Activated CD4-positive, CD25-positive, alpha-beta regulatory T cell (primary cell): ENCODE measurements around the gene EFHC1.

Source experiments
- DNase-seq, 4 experiments: peaks; one replicate each; lab custom pipeline; 2025; lab: John Stamatoyannopoulos, UW

Gene EFHC1

DNA sequence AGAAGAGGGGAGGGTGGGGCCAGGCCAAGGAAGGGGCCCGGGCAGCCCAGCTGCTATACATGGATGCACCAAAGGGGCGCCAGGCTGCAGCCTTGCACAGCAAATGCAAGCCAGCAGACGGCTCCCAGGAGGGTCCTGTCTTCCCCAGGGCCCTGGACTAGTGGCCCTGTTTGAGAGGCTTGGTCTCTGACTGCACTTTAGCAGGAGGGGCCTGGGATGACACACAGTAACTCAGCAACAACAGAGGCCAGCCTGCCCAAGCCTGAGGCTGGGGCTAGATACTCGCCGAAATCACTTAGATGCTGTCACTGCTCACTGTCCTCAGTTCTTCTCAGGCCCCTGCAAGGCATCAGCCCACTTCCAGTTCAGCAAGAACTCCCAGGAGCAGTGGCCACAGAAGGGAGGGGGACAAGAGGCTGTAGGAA lies 83.2 kb downstream of the EFHC1 start:
- no peak for DNase-seq

DNA sequence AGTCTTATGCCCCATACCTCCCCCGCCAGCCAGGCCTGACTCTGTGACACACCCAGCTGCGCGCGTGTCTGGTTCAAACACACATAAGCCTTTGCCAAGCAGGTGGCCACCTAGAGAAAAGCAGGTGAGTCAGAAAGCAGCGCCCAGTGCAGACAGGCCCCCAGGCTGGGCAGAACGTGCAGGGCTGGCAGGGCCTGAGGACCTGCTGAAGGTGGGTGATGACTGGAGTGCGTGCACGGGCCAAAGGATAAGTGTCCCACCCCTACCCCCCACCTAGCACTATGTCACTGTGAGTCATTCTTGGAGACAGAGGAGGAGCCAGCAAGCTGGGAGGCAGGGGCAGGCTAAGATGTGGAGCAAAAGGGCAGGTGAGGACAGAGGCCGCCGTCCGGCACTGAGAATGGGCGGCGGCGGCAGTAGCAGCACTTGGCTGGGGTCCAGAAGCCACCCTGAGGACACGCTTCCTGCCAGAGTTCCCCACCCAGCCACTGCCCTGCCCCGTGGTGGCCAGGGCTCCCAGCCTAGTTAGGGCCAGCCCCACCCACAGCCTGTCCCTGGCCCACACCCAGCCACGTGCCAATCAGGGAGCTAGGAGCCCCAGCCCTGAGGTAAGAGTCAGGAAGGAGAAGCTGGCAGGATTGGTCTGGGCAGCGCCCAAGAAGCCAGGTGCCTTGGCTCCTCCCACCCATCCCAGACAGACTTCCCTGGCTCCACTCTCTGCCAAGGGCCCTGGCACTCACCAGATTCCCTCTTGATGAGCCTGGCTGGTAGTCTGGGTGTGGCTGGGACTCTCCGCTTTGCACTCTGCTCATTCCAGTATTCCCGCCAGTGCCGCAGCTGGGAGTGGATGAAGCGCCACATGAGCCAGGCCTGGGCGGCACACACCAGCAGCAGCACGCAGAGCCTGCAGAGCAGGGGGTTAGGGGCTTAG lies 84.0 kb downstream of the EFHC1 start:
- no peak for DNase-seq

DNA sequence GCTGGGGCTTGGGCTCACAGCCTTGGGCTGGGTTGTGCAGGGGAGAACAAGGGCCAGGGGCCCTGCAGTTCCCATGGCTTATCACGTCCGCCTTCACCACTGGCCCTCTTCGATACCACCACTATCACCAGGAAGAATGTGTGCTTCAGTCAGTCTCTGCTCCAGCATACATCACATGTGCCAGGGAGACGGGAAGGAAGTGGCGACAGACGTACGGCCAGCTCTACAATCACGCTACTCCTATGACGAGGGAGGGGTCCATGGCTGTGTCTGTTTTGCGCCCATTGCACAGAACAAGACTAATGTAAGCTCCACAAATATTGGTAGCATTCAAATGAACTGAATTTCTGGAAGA lies 84.6 kb downstream of the EFHC1 start:
- no peak for DNase-seq

DNA sequence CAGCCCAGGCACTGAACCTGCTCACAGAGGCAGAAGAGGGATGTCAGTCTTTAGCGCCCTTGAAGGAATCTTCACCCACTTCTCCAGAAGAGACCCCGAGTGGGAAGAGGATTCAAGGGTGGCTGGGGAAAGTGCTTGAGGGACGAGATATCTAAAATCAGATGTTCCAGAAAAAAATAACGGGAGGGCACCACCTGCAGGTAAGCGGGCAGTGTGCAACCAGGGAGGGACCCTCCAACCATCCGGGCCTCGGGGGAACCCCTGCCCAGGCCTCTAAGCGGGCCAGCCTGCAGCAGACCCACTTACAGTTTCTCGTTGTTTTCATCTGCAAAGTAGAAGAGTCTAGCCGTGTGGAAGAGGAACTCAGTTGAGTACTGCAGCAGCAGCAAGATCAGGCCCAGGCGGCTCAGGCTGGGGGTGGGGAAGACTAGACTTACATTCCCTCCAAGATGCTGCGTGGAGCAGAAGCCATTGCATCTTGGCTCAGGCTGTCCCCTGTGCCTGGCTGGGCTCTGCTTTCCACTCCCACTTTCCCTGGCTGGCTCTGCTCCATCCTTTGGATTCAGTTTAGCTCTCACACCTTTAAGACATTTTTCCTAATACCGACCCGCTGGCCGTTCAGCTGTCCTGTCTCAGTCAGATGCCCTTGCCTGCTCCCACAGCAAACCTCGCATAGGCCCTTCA lies 85.7 kb downstream of the EFHC1 start:
- DNase-seq = no peak

DNA sequence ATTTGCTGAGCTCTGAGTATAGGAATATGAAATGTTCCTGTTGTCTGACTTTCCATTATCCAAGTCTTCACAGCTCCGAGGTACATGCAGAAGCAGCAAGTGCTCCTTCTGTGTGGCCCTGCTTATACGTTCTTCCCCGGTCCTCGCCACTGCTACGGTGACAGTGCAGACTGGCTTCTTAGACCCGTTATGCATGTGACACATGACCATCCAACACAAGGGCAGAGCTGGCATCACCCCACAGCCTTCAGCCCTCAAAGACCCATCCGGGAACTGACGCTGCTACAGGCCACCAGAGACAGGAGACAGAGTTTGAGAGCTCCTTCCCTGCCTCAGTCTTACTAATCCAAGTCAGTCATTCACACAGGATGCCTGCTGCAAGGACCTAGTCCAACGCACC lies 86.3 kb downstream of the EFHC1 start:
- no peak for DNase-seq

DNA sequence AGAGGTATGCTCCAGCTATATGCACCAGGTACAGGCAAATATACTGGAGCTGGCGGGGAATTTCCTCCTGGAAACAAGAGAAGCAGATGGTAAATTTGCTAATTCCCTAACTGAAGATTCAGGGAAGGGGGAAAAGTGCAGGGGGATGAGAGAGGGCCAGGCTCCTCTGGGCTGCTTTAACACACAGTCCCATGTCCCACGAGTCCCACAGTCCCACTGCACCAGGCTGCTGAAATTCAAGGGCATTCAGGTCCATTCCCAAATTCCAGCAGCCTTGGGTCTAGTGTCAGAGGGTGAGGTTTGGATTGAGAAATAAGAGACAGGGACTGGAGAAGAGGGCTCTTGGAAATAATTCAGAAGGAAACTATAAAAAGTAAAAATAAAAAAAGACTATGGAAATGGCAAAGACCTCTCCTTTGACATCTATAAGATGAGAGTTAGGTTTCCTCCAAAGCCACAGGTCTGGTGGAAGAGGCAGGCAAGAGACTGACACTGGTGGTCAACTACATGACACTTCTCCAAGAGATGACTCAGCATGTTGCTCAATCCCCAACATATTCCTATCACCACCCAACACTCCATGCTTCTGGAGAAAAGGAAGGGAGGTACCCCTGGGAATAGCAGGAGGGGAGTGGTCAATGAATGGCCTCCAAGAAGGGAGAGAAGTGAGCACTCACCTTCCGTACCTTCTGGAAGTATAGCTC lies 87.6 kb downstream of the EFHC1 start:
- no peak for DNase-seq

DNA sequence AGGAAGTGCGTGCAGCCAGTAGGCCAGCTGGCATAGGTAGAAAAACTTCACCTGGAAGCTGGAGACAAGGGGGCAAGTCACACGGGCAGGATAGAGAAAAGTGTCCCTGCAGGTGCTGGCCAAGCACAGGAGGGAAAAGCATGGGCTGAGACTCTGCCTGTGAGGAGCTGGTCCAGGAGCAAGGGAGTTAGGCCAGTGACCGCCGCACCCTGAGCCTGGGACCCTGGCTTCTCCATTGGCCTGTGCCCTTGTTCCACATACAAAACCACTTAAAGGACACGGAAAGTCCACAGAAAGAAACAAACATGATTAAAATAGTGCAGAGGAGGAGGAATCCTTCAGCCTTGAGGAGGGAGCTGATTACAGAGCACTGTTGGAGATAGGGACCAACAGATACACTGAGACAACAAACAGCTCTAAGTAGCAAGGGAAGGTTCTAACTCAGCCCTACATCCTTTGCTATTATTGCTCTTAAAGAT lies 88.2 kb downstream of the EFHC1 start:
- DNase-seq = no peak

DNA sequence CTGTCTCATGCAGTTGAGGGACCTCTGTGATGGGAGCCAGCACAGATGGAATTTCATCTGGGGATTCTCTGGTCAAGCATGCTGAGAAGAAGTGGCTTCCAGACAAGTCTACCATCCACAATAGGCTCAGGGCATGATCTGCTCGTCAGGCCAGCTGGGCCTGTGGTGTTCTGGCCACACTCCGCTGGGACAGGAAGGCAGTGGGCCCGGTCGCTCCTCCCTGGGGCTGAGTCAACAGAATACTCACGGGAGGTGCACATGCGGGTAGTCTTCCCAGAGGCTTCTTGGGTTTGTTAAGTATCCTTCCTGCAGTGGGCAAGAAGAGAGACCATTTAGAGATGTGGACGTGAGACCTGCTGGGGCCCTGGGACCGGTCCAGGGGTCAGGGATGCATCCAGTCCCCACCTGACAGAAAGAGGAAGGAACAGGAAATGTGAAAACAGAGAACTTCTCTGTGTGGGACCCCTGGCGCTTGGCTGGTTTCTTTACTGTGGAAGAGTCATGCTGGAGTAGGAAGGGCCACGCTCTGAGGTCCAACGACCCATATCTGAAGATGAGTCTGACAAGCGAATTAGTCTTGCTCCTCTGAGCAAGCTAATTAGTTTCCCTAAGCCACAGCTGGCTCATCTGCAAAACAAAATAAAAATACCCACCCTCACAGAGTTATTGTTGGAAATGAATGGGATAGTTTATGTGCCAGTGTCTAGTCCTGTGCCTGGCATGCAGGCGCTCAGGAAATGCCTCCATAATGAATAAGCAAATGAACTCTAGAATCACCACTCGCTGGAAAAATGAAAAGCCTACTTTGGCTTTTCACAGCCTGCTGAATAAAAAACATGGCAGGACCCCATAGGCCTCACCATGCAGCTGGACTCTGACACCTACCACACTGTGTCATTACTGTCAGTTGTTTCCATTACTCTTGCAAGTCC lies 89.4 kb downstream of the EFHC1 start:
- no peak for DNase-seq

DNA sequence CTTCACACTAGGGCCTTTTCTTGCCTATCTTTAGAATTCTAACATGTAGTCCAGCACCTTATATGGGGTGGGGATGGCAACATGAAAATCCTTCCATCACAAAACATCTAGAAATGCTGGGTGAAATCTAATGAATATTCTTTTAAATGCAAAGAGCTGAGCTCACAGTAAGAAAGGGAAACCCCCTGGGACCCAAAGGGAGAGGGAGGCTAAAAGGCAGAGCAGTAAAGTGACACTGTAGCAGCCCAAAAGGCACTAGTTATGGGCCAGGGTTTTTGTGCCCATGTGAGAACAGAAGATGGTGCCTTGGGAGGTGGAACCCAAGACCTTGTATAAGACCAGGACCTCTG lies 90.0 kb downstream of the EFHC1 start:
- no peak for DNase-seq

DNA sequence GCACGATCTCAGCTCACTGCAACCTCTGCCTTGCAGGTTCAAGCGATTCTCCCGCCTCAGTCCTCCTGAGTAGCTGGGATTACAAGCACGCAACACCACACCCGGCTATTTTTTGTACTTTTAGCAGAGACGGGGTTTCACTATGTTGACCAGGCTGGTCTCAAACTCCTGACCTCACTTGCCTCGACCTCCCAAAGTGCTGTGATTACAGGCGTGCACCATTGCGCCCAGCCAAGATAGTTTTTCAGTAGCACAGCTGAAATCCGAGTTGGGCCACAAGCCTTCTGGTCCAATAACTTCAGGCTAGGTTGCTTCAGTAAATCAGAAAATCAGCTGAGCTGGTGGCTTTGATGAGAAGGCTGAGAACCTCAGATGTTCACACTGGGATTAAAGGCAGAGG lies 91.0 kb downstream of the EFHC1 start:
- no peak for DNase-seq

DNA sequence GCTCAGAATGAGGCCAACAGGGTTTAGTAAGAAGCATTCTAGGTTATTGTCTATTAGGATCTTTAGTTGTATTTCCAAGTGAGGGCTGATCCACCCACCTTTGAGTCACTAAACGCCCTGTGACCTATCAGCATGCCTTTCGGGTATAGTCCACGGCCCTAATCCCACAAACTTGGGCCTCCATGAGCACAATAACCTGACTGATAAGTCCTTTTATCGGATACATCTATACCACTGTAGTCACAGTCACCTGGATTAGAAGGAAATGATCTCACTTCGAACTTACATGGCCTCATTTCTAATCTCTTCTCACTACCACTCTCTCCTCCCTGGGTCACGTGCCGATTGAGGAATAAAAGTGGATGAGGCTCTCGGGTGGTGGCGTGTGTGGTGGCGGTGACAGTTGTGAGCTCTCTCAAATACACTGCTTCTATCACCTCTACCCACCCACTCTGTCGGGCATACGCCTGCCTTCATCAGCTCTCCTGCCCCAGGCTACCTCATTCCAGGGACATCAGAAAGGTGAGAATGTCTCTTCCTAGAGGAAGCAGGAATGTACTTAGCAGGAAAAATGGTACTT lies 91.5 kb downstream of the EFHC1 start:
- no peak for DNase-seq

DNA sequence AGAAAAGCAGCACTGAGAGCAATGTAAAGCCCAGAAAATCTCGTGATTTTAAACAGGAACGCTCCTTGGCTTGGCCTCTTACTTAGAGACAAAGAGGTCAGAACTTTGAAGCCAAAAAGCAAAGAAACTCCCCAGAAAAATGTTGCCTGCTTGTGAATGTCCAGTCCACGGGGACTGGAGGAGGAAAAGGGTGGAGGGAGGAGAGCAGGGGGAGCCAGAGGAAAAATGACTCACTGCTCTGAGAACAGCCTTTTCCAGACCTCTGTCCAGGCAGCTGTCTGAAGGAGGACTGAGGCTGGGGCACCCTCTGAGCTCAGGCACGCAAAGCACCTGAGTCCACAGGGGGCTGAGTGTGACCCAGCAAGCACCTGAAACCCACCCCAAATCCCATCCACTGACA lies 92.1 kb downstream of the EFHC1 start:
- DNase-seq = no peak

DNA sequence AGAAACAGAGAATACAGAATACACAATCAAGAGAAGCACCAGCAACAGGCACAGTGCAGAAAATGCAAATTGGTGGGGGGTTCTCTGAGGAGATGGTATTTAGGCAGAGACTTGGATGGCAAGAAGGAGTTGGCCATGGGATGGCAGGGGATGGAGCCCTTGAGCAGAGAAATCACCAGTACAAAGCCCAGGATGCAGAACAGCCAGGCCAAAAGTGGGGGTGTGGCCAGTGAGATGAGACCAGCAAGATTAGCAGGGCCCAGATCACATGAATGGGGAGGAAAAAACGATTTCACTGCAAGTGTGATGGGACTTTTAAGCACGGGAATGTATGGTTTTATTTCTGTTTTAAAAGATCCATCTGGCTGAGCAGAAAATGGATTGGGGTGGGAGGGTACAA lies 93.3 kb downstream of the EFHC1 start:
- DNase-seq = no peak

DNA sequence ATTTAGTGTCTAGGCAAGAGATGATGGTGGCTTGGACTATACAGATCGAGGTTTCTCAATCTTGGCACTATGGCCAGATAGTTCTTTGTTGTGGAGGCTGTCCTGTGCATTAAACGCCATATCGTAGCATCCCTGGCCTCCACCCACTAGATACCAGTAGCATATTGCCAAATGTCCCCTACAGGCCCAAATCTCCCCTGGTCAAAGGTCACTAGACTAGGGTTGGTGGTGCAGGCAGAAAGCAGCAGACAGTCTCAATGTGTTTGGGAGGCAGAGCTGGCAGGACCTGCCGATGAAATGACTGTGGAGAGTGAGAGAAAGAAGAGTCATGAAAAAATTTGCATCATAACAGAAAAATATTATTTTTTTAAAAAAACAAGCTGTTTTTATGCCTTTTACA lies 93.8 kb downstream of the EFHC1 start:
- DNase-seq = no peak

DNA sequence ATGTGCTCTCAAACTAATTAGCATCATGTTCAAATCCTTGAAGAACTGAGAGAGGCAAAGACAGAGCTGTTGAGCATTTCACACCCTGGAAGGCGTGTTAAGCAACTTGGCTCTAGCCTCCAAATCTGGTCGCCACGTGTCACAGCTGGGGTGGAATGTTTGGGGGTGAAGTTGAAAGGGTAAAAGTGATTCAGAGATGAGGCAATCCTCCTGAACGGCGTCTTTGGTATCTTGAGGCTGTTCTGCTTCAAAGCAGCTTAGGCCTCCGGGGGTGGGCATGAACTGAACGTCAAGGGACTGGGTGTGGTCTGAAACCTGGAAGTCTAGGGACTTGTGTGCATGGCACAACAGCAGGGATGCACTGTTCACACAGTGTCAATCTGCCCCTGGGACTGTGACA lies 94.4 kb downstream of the EFHC1 start:
- no peak for DNase-seq

DNA sequence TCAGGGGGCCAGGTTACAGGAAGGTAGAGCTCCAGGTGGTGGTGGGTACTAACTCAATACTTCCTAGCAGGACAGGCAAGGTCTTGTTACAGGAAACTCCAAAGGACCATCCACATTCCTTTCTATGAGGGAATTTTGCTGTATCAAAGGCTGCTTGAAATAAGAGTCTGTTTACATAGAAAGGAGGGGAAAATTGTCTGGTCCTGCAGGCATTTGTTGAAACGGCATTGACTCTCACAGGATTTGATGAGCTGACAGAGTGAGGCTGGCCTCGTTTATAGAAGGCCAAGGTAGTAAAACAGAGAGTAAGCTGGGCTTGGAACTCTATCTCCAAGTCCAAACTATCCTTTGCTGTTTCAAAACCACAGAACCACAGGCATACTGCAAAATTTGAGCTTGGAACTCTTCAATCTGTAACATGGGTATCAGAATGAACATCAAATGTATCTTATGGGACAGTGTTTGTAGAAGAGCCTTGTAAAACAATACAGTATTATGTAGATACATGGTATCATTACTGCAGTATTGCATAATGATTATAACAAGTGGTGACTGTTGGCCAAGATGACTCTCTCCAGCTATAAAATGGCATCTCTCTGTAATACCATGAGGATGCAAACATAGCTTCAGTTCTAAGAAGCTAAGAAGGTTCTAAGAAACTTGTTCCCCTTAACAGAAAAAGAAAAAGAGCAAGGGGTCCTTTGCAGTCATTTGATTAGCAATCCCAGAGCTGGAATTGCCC lies 95.2 kb downstream of the EFHC1 start:
- no peak for DNase-seq

DNA sequence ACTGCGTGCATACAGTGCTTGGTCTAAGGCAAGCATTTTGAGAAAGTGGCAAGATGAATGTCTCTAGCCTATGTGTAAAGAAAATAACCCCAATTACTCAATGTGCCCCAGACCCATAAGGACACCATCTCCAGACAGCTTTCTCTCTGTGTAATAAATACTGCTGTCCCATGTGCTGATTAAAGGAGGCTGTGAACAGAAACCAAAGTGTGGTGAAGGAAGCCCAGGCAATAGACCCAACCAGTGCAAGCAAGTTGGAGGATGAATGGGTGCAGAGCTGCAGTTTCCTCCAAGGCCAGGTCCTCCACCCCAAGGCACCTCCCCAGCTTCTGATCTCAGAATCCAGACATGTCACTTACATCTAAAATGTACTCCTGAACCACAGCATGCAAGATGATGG lies 96.1 kb downstream of the EFHC1 start:
- no peak for DNase-seq

DNA sequence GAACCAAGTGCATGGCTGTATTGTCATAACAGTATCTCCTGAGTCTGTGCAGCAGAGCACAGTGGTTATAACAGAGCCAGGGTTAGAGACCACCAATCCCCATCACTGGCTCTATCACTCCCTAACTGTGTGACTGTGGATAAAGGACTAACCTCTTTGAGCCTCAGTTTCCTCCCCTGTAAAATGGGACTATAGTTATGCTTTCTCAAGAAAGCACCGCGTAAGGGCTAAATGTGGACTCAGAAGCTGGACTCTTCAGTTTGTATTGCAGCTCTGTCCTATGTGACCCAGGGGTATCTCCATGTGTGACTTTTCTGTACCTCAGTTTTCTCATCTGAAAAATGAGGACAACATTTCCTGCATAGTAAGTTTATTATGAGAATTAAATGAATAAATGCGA lies 96.8 kb downstream of the EFHC1 start:
- DNase-seq = no peak

DNA sequence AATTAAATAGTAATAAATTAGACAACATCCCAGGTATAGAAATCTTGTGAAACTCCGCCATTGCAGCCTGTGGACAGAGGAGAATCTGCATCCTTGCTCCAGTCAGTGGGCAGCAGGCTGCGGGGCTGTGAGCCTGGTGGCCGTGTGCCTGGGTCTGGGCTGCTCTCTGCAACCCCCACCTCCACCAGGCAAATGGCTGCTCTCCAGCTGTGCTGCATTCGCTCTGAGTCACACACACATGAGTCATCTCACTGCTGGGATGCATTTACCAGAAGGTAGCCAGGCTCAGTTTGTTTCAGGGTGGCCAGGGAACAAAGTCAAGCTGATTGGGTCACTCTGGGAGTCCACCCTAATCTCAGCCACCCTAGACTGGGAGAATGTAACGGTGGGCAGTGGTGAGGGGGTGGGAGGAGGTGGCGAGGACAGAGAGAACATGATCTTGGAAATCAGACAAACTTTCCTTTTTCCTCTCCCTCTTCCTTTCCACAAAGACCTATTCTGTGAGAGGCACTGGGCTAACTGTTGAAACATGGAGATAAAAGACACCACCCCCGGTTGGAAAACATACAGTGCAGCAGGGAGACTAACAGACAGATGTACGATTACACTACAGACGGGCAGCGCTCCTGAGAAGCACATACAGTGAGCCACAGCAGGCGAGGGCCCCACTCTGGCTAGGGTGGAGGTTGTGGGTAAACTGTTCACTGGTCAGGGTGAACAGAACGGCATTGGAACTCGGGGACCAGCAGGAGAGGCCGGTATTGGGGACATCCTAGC lies 97.5 kb downstream of the EFHC1 start:
- no peak for DNase-seq
